D341Med (cell line): ENCODE measurements around the gene NELFA.
"Not testable (repeated sequence)": the region's sequence is repeated elsewhere in the genome, so short reads cannot be mapped to it uniquely, and the experiment has no call there.

Experiments
- DNase-seq: peaks from one replicate; pipeline ENCODE4 v3.0.0; 2012; ENCODE audit warnings: low spot score

Gene NELFA

GRCh38 chr4:2040391-2041238 is 31.8 kb upstream of the NELFA start:
- DNase-seq: peak; percentile 74

- DNase-seq: no peak
Measured at GRCh38 chr4:2036866-2037265, 28.1 kb upstream of the NELFA start.

- no peak for DNase-seq
Measured at GRCh38 chr4:2036327-2036726, 27.6 kb upstream of the NELFA start.

GRCh38 chr4:2031161-2031560 is 22.4 kb upstream of the NELFA start:
- not testable (repeated sequence) for DNase-seq

- DNase-seq: not testable (repeated sequence)
Measured at GRCh38 chr4:2027120-2027519, 18.3 kb upstream of the NELFA start.

- DNase-seq: no peak
Measured at GRCh38 chr4:2025817-2026216, 17.0 kb upstream of the NELFA start.

GRCh38 chr4:2024683-2025082 is 15.9 kb upstream of the NELFA start:
- DNase-seq: no peak

GRCh38 chr4:2021358-2022018 is 12.7 kb upstream of the NELFA start:
- DNase-seq: not testable (repeated sequence)

- no peak for DNase-seq
Measured at GRCh38 chr4:2015008-2015407, 6.2 kb upstream of the NELFA start.

GRCh38 chr4:2011583-2011982 is 2.8 kb upstream of the NELFA start:
- DNase-seq: no peak

- peak; percentile 87 for DNase-seq
Measured at GRCh38 chr4:2009651-2010233, 968 bp upstream of the NELFA start.

- no peak for DNase-seq
Measured at GRCh38 chr4:2008671-2008920, 178 bp downstream of the NELFA start.

GRCh38 chr4:2007804-2008670 is 737 bp downstream of the NELFA start:
- DNase-seq: peak; percentile 62

- no peak for DNase-seq
Measured at GRCh38 chr4:2006956-2007653, 1.7 kb downstream of the NELFA start.

- DNase-seq: no peak
Measured at GRCh38 chr4:2006367-2006766, 2.4 kb downstream of the NELFA start.

- DNase-seq: not testable (repeated sequence)
Measured at GRCh38 chr4:2003361-2003760, 5.4 kb downstream of the NELFA start.

- DNase-seq: not testable (repeated sequence)
Measured at GRCh38 chr4:1999308-1999707, 9.5 kb downstream of the NELFA start.

- no peak for DNase-seq
Measured at GRCh38 chr4:1998296-1998695, 10.5 kb downstream of the NELFA start.

- no peak for DNase-seq
Measured at GRCh38 chr4:1997712-1998111, 11.1 kb downstream of the NELFA start.

- DNase-seq: no peak
Measured at GRCh38 chr4:1996866-1997611, 11.7 kb downstream of the NELFA start.

- no peak for DNase-seq
Measured at GRCh38 chr4:1994938-1995337, 13.8 kb downstream of the NELFA start.
